Gastroesophageal sphincter (tissue), 3 donors: Measurements from ENCODE around the gene KRTAP9-8.
"Not testable (repeated sequence)": the region's sequence is repeated elsewhere in the genome, so short reads cannot be mapped to it uniquely, and the experiment has no call there.

Experiments used
- CTCF ChIP-seq, 4 experiments: fragments of 200-600 bp in 2 of 4; fragments of 450-650 bp in 2 of 4; sonication (generic) in 1 of 4; IDR thresholded peaks; one replicate each; pipeline ENCODE4 v1.5.1; 2017 to 2019; ENCODE audit warnings: antibody characterized with exemption in 4 of 4, mild to moderate bottlenecking in 2 of 4, moderate library complexity in 2 of 4
- EP300 ChIP-seq: sonication (generic); formaldehyde crosslinking; IDR thresholded peaks from one replicate; pipeline ENCODE4 v1.6.1; 2017; ENCODE audit warnings: antibody characterized with exemption, mild to moderate bottlenecking
- POLR2A ChIP-seq, 2 donors: fragments of 450-650 bp; IDR thresholded peaks; one replicate each; pipeline ENCODE4 v1.6.1; 2017; ENCODE audit warnings: antibody characterized with exemption in 2 of 2, mild to moderate bottlenecking in 2 of 2, moderate library complexity in 1 of 2

- not testable (repeated sequence) for TF ChIP-seq CTCF (IDR thresholded peaks at IDR 0.05); POLR2A (IDR thresholded peaks at IDR 0.05); EP300
Measured at GRCh38 chr17:41255381-41256290, 17.8 kb downstream of the KRTAP9-8 start, which contains the start of gene KRTAP9-9.
